WERI-Rb-1 (cell line): ENCODE data around the gene DHTKD1.

Experiments used
- DNase-seq: peaks from one replicate; pipeline ENCODE4 v3.0.0-alpha.2; 2020
- H3K27ac ChIP-seq: fragments of 250-450 bp; sonication (Bioruptor Pico); 2 replicates; pipeline ENCODE4 v1.5.1; 2020; ENCODE audit warnings: mild to moderate bottlenecking, moderate library complexity
- H3K27me3 ChIP-seq: fragments of 250-450 bp; sonication (Bioruptor Pico); 2 replicates; pipeline ENCODE4 v1.5.1; 2021; ENCODE audit warnings: mild to moderate bottlenecking, low read depth, moderate library complexity; ENCODE audit not compliant: insufficient read depth, severe bottlenecking
- H3K36me3 ChIP-seq: fragments of 250-450 bp; sonication (Bioruptor Pico); 2 replicates; pipeline ENCODE4 v1.5.1; 2020; ENCODE audit warnings: mild to moderate bottlenecking, moderate library complexity
- H3K4me3 ChIP-seq: 2 replicates; pipeline ENCODE4 v1.5.1; 2011; ENCODE audit warnings: low read depth, mild to moderate bottlenecking, control low read depth, low read length
- H3K9me3 ChIP-seq: fragments of 250-450 bp; sonication (Bioruptor Pico); 2 replicates; pipeline ENCODE4 v1.5.1; 2021; ENCODE audit warnings: mild to moderate bottlenecking, moderate library complexity; ENCODE audit not compliant: severe bottlenecking
- TF ChIP-seq, protein P1 (sequence below): IDR thresholded peaks from 2 replicates; pipeline ENCODE4 v1.5.1; 2011; ENCODE audit warnings: low read depth, mild to moderate bottlenecking, control low read depth, inconsistent platforms, low read length

DHTKD1 gene, protein sequence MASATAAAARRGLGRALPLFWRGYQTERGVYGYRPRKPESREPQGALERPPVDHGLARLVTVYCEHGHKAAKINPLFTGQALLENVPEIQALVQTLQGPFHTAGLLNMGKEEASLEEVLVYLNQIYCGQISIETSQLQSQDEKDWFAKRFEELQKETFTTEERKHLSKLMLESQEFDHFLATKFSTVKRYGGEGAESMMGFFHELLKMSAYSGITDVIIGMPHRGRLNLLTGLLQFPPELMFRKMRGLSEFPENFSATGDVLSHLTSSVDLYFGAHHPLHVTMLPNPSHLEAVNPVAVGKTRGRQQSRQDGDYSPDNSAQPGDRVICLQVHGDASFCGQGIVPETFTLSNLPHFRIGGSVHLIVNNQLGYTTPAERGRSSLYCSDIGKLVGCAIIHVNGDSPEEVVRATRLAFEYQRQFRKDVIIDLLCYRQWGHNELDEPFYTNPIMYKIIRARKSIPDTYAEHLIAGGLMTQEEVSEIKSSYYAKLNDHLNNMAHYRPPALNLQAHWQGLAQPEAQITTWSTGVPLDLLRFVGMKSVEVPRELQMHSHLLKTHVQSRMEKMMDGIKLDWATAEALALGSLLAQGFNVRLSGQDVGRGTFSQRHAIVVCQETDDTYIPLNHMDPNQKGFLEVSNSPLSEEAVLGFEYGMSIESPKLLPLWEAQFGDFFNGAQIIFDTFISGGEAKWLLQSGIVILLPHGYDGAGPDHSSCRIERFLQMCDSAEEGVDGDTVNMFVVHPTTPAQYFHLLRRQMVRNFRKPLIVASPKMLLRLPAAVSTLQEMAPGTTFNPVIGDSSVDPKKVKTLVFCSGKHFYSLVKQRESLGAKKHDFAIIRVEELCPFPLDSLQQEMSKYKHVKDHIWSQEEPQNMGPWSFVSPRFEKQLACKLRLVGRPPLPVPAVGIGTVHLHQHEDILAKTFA

GRCh38 chr10:12068449-12069269 is at the start of gene DHTKD1:
Gene DHTKD1 (plus strand): TSS chr10:12068954. CDS start chr10:12069034, 80 bp downstream.
- DNase-seq: peak; percentile 95
- H3K9me3 ChIP-seq: no peaks in the 10 kb centered on the region
- no peaks in the 10 kb centered on the region; the same call in 1 of the 2 replicates for H3K36me3 ChIP-seq
- H3K27me3 ChIP-seq: no peaks in the 10 kb centered on the region
- peak within 1 kb of the TSS; percentile 76 for H3K4me3 ChIP-seq
- peak within 1 kb of the TSS; percentile 82 for H3K27ac ChIP-seq
- TF ChIP-seq, protein P1, sequence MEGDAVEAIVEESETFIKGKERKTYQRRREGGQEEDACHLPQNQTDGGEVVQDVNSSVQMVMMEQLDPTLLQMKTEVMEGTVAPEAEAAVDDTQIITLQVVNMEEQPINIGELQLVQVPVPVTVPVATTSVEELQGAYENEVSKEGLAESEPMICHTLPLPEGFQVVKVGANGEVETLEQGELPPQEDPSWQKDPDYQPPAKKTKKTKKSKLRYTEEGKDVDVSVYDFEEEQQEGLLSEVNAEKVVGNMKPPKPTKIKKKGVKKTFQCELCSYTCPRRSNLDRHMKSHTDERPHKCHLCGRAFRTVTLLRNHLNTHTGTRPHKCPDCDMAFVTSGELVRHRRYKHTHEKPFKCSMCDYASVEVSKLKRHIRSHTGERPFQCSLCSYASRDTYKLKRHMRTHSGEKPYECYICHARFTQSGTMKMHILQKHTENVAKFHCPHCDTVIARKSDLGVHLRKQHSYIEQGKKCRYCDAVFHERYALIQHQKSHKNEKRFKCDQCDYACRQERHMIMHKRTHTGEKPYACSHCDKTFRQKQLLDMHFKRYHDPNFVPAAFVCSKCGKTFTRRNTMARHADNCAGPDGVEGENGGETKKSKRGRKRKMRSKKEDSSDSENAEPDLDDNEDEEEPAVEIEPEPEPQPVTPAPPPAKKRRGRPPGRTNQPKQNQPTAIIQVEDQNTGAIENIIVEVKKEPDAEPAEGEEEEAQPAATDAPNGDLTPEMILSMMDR: peak; percentile 14; the same call in 1 of the 2 replicates

DNA sequence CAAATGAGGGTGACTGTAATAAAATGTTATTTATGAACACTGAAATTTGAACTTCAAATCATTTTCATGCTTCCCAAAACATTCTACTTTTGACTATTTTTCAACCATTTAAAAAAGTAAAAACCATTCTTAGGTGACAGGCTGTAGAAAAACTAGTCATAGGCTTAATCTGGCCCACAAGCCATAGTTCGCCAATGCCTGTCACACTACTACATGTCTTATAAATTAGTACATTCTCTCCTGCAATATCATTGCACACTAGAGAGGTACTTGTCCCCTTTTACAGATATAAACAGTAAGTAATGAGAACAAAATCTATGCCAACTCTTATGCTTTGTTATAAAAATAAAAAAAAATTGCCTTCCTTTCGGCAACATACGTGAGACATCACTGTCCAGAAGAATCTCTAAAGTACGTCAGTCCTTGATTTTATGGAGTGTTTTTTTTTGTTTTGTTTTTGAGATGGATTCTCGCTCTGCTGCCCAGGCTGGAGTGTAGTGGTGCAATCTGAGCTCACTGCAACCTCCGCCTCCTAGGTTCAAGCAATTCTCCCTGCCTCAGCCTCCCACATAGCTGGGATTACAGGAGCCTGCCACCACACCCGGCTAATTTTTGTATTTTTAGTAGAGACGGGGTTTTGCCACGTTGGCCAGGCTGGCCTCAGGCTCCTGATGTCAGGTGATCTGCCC is 49.3 kb upstream of the DHTKD1 start:
- TF ChIP-seq, protein P1: no peak
- Histone ChIP-seq H3K36me3 (no peaks in the 10 kb centered on the region), H3K27me3 (no peaks in the 10 kb centered on the region), H3K9me3 (no peaks in the 10 kb centered on the region), H3K4me3 (no peak overlapping the region), H3K27ac (no peak overlapping the region)
- DNase-seq: no peak

DNA sequence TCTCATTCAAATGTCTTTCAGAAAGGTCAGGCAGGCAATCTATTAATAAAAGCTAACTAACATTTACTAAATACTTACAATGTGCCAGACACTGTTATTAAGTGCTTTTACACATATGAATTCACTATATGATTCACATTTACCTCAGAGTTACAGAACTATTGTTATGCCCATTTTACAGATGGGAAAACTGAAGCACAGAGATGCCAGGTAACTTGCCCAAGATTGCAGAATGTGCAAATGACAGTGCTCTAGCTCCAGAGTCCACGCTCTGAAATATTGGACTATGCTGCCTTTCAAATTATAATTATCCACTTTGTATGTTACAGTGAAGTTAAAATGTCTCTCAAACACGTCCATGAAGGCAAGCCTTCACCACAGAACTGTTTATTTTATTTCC is 48.2 kb upstream of the DHTKD1 start:
- Histone ChIP-seq H3K27ac (no peak overlapping the region), H3K27me3 (no peaks in the 10 kb centered on the region), H3K9me3 (no peaks in the 10 kb centered on the region), H3K36me3 (no peaks in the 10 kb centered on the region), H3K4me3 (no peak overlapping the region)
- TF ChIP-seq, protein P1: no peak
- no peak for DNase-seq

- Histone ChIP-seq H3K27me3 (no peaks in the 10 kb centered on the region), H3K4me3 (no peak overlapping the region), H3K36me3 (no peaks in the 10 kb centered on the region), H3K27ac (no peak overlapping the region), H3K9me3 (no peaks in the 10 kb centered on the region)
- TF ChIP-seq, protein P1: no peak
- no peak for DNase-seq
Measured at GRCh38 chr10:12022580-12023257, 46.0 kb upstream of the DHTKD1 start.
